Glutamatergic neuron (in vitro differentiated cells): ENCODE measurements around the gene BLVRB. TPM values are rescaled to one million over a fixed set of nuclear protein-coding genes. Genes with fewer than 3 reads are reported as not detected.
"Not testable (repeated sequence)": the region's sequence is repeated elsewhere in the genome, so short reads cannot be mapped to it uniquely, and the experiment has no call there.

Experiments used
- DNase-seq: peaks from one replicate; pipeline ENCODE4 v3.0.0; 2022
- H3K27ac Mint-ChIP-seq: one replicate; pipeline ENCODE4 v1.8.0; 2020; ENCODE audit warnings: mild to moderate bottlenecking, mixed read lengths, inconsistent platforms; ENCODE audit not compliant: unreplicated experiment
- H3K27me3 Mint-ChIP-seq: one replicate; pipeline ENCODE4 v1.8.0; 2020; ENCODE audit warnings: mild to moderate bottlenecking, moderate library complexity, mixed read lengths, inconsistent platforms; ENCODE audit not compliant: unreplicated experiment
- H3K36me3 Mint-ChIP-seq: one replicate; pipeline ENCODE4 v1.8.0; 2020; ENCODE audit warnings: mild to moderate bottlenecking, mixed read lengths, inconsistent platforms; ENCODE audit not compliant: unreplicated experiment
- H3K4me1 Mint-ChIP-seq: one replicate; pipeline ENCODE4 v1.8.0; 2020; ENCODE audit warnings: mild to moderate bottlenecking, low read depth, mixed read lengths, inconsistent platforms; ENCODE audit not compliant: unreplicated experiment
- H3K4me3 Mint-ChIP-seq: one replicate; pipeline ENCODE4 v1.8.0; 2020; ENCODE audit warnings: mild to moderate bottlenecking, mixed read lengths, inconsistent platforms; ENCODE audit not compliant: unreplicated experiment
- H3K9me3 Mint-ChIP-seq: one replicate; pipeline ENCODE4 v1.8.0; 2020; ENCODE audit warnings: mild to moderate bottlenecking, moderate library complexity, mixed read lengths, inconsistent platforms; ENCODE audit not compliant: unreplicated experiment
- total RNA-seq: library from RNA; stranded (reverse); fragmentation: NEBNext Ultra II Directional; extraction: Animal tissue kit (Norgen Biotek cat#: 25700); gene quantifications from one replicate; pipeline ENCODE4 v1.2.1, GENCODE V29; 2021; ENCODE audit not compliant: unreplicated experiment
- TF ChIP-seq, protein P1 (sequence below): fragments of 200-600 bp; sonication (generic); IDR thresholded peaks from one replicate; pipeline ENCODE4 v1.5.0; 2021; ENCODE audit not compliant: partially characterized antibody, unreplicated experiment

BLVRB gene
- total RNA-seq, 1 donor from 2014 or later, result 7.2 TPM

DNA sequence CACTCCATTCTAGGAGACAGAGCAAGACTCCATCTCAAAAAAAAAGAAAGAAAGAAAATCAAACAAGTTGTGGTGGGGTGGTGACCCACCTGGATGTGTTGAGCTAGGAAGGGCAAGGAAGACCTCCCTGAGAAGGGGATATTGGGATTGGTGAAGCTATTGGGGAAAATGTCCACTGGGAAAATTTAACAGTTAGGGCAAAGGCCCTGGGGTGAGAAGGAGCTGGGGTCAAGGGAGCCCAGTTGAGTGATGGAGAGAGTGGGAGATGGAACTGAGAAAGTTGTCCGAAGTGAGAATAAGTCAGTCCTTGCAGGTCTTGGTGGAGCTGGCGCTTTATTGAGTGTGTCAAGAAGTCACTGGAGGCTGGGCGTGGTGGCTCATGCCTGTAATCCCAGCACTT, 27.3 kb downstream of the BLVRB start:
- TF ChIP-seq, protein P1, sequence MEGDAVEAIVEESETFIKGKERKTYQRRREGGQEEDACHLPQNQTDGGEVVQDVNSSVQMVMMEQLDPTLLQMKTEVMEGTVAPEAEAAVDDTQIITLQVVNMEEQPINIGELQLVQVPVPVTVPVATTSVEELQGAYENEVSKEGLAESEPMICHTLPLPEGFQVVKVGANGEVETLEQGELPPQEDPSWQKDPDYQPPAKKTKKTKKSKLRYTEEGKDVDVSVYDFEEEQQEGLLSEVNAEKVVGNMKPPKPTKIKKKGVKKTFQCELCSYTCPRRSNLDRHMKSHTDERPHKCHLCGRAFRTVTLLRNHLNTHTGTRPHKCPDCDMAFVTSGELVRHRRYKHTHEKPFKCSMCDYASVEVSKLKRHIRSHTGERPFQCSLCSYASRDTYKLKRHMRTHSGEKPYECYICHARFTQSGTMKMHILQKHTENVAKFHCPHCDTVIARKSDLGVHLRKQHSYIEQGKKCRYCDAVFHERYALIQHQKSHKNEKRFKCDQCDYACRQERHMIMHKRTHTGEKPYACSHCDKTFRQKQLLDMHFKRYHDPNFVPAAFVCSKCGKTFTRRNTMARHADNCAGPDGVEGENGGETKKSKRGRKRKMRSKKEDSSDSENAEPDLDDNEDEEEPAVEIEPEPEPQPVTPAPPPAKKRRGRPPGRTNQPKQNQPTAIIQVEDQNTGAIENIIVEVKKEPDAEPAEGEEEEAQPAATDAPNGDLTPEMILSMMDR, result no peak
- H3K9me3 Mint-ChIP-seq, result peaks cover 6% of the 10 kb centered on the region
- peak overlapping the region; percentile 4 for H3K4me3 Mint-ChIP-seq
- no peaks in the 10 kb centered on the region for H3K36me3 Mint-ChIP-seq
- no peak overlapping the region for H3K27ac Mint-ChIP-seq
- H3K27me3 Mint-ChIP-seq, result peaks cover 12% of the 10 kb centered on the region
- H3K4me1 Mint-ChIP-seq, result peaks cover 9% of the 10 kb centered on the region
- no peak for DNase-seq

DNA sequence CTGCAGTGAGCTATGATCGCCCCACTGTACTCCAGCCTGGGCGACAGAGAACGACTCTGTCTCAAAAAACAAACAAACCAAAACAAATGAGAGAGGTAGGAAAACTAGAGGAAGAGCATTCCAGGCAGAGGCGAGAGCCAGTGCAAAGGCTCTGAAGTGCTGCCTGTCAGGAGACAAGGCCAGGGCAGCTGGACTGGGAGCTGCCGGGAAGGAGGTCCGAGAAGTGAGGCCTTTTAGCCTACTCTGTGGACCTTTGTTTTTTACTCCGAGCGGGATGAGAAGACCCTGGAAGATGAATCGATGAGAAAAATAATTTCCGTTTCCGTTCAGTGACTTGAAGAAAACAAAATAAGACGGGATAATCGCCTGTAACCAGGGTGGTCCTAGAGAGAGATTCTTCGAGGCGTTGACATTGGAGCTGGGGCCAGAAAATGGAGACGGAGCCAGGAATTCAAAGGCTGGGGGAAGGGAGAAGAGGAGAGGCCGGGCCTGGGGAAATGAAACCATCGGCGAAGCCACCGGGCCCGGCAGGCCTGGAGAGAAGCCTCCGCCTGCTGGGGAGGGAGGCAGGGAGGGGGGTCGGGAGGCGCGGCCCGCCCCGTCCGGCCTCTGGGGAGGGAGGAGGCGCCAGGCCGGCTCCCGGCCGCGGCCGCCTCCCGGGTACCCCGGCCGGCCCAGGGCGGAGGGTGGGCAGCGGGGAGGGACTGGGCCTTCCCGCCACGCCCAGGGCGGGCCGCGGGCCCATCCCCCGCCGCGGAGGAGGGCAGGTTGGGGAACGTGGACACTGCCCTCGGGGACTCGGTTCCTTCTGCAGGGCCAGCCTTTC, 31.9 kb downstream of the BLVRB start:
- Mint-ChIP-seq H3K4me1 (peaks cover 6% of the 10 kb centered on the region), H3K9me3 (peaks cover 4% of the 10 kb centered on the region), H3K27me3 (peaks cover 11% of the 10 kb centered on the region), H3K4me3 (peak overlapping the region; percentile 88), H3K27ac (peak overlapping the region; percentile 98), H3K36me3 (no peaks in the 10 kb centered on the region)
- TF ChIP-seq, protein P1, result no peak
- DNase-seq, result peak; percentile 87

DNA sequence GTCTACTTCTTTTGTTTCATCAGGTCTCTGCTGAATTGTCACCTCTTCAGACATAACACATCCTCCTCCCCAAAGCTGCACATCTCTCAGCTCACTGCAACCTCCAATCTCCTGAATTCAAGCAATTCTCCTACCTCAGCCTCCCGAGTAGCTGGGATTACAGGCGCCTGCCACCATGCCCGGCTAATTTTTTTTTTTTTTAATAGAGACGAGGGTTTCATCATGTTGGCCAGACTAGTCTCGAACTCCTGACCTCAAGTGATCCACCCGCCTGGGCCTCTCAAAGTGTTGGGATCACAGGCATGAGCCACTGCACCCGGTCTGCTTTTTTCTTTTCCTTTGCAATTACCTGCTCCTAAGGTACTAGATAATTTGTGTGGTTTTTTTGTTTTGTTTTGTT, 32.8 kb downstream of the BLVRB start:
- H3K4me1 Mint-ChIP-seq, H3K9me3 Mint-ChIP-seq, H3K36me3 Mint-ChIP-seq, DNase-seq: not testable (repeated sequence)
- H3K4me3 Mint-ChIP-seq, result peak overlapping the region; percentile 88
- H3K27me3 Mint-ChIP-seq, result peaks cover 11% of the 10 kb centered on the region
- H3K27ac Mint-ChIP-seq, result peak overlapping the region; percentile 98

DNA sequence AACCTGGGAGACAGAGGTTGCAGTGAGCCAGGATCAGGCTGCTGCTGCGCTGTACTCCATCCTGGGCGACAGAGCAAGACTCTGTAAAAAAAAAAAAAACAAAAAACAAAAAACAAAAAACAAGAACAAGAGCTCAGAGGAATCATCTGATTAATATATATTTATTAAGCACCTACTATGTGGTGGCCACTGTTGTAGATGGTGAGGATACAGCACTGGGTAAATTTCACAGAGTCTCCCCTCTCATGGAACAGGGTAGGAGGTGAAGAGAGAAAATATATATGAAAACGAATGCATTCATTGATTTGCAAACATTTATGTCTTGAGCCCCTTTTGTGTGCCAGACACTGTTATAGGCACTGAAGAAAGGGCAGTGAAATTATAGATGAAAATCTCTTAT, 33.8 kb downstream of the BLVRB start:
- no peak for DNase-seq
- Mint-ChIP-seq H3K36me3 (no peaks in the 10 kb centered on the region), H3K4me3 (peak overlapping the region; percentile 57), H3K27ac (peak overlapping the region; percentile 98), H3K27me3 (peaks cover 11% of the 10 kb centered on the region), H3K9me3 (peaks cover 4% of the 10 kb centered on the region), H3K4me1 (peaks cover 6% of the 10 kb centered on the region)
- TF ChIP-seq, protein P1, result no peak

DNA sequence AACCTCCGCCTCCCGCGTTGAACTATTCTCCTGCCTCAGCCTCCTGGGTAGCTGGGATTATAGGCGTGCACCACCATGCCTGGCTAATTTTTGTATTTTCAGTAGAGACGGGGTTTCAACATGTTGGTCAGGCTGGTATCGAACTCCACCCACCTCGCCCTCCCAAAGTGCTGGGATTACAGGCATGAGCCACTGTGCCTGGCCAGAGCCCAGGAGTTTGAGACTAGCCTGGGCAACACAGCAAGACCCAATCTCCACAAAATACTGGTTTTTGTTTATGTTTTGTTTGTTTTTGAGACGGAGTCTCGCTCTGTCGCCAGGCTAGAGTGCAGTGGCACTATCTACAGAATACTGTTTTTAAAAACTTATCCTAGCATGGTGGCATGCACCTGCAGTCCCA, 35.3 kb downstream of the BLVRB start:
- H3K4me1 Mint-ChIP-seq, H3K36me3 Mint-ChIP-seq, H3K27me3 Mint-ChIP-seq, H3K27ac Mint-ChIP-seq, H3K9me3 Mint-ChIP-seq, DNase-seq, H3K4me3 Mint-ChIP-seq: not testable (repeated sequence)

DNA sequence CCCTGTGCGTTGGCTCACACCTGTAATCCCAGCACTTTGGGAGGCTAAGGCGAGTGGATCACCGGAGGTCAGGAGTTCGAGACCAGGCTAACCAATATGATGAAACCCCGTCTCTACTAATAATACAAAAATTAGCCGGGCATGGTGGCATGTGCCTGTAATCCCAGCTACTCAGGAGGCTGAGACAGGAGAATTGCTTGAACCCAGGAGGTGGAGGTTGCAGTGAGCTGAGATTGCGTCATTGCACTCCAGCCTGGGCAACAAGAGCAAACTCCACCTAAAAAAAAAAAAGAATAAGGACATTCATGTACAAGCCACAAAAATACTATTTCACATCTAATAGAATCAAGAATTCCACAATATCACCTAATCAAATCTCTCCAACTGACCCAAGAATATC, 37.3 kb downstream of the BLVRB start:
- H3K9me3 Mint-ChIP-seq, H3K27me3 Mint-ChIP-seq, H3K27ac Mint-ChIP-seq, H3K4me1 Mint-ChIP-seq, DNase-seq, H3K4me3 Mint-ChIP-seq, H3K36me3 Mint-ChIP-seq: not testable (repeated sequence)
